Epithelial cell of esophagus (primary cell): ENCODE results near the gene MYBBP1A.
A peak's percentile ranks its signal among the peaks of the same experiment; 100 is the strongest.

Experiments used
- DNase-seq: peaks from one replicate; pipeline ENCODE4 v3.0.0; 2010; ENCODE audit warnings: low read depth
- H3K4me3 ChIP-seq: 2 replicates; pipeline ENCODE4 v1.5.1; 2011; ENCODE audit warnings: mild to moderate bottlenecking, low read length, control low read depth
- CTCF ChIP-seq: IDR thresholded peaks from 2 replicates; pipeline ENCODE4 v1.5.1; 2011; ENCODE audit warnings: low read depth, mild to moderate bottlenecking, low read length, control low read depth, inconsistent platforms; ENCODE audit not compliant: insufficient read depth; ENCODE audit errors: missing control alignments

The MYBBP1A gene

GRCh38 chr17:4508207-4508606, 47.0 kb downstream of the MYBBP1A start:
- DNase-seq, result no peak
- no peak for TF ChIP-seq CTCF
- no peak overlapping the region for H3K4me3 ChIP-seq

- no peak for DNase-seq
- H3K4me3 ChIP-seq, result no peak overlapping the region
- TF ChIP-seq CTCF, result no peak
These were observed 47.6 kb downstream of the MYBBP1A start for GRCh38 chr17:4507361-4508111.

- DNase-seq, result no peak
- no peak overlapping the region for H3K4me3 ChIP-seq
- TF ChIP-seq CTCF, result no peak
These were observed 48.3 kb downstream of the MYBBP1A start for GRCh38 chr17:4506892-4507291.

GRCh38 chr17:4506175-4506813, 48.9 kb downstream of the MYBBP1A start:
- no peak for TF ChIP-seq CTCF
- DNase-seq, result no peak
- H3K4me3 ChIP-seq, result no peak overlapping the region

- no peak for TF ChIP-seq CTCF
- DNase-seq, result peak; percentile 38
- H3K4me3 ChIP-seq, result no peak overlapping the region
These were observed 50.0 kb downstream of the MYBBP1A start for GRCh38 chr17:4505187-4505586.

GRCh38 chr17:4504188-4504587, 51.0 kb downstream of the MYBBP1A start:
- H3K4me3 ChIP-seq, result no peak overlapping the region
- peak; percentile 43 for DNase-seq
- TF ChIP-seq CTCF, result no peak
